WTC11 (cell line): ENCODE data around the gene ILK. TPM values are rescaled to one million over a fixed set of nuclear protein-coding genes. Genes with fewer than 3 reads are reported as not detected.

ENCODE experiments used
- ATAC-seq: fragments of 200-7000 bp; cut with Tn5 transposase; 2 replicates; pipeline ENCODE4 v1.10.0; 2021; ENCODE audit warnings: mild to moderate bottlenecking, moderate library complexity
- CTCF ChIA-PET: fragments of 300-600 bp; sonication (Branson Sonifier 250); formaldehyde crosslinking; loops from one replicate; lab custom pipeline; 2021; ENCODE audit warnings: antibody characterized with exemption; lab: Charles Lee
- POLR2A ChIA-PET: fragments of 350-600 bp; sonication (Branson Sonifier 250); formaldehyde crosslinking; loops from one replicate; lab custom pipeline; 2021; ENCODE audit warnings: antibody characterized with exemption; lab: Charles Lee
- DNase-seq: peaks from one replicate; pipeline ENCODE4 v3.0.0; 2021; ENCODE audit warnings: low spot score
- H3K27ac Mint-ChIP-seq: 2 replicates; pipeline ENCODE4 v1.8.0; 2021; ENCODE audit warnings: mixed read lengths
- H3K27me3 Mint-ChIP-seq: 2 replicates; pipeline ENCODE4 v1.8.0; 2021; ENCODE audit warnings: low read depth, mild to moderate bottlenecking, moderate library complexity, mixed read lengths
- H3K36me3 Mint-ChIP-seq: 2 replicates; pipeline ENCODE4 v1.8.0; 2021; ENCODE audit warnings: mixed read lengths
- H3K4me1 Mint-ChIP-seq: 2 replicates; pipeline ENCODE4 v1.8.0; 2022; ENCODE audit warnings: mixed read lengths
- H3K4me3 Mint-ChIP-seq: 2 replicates; pipeline ENCODE4 v1.8.0; 2021; ENCODE audit warnings: mild to moderate bottlenecking, moderate library complexity, mixed read lengths
- H3K9me3 Mint-ChIP-seq: 2 replicates; pipeline ENCODE4 v1.8.0; 2021; ENCODE audit warnings: mixed read lengths
- ETV6 ChIP-seq: sonication (generic); formaldehyde crosslinking; IDR thresholded peaks from 2 replicates; pipeline ENCODE4 v1.8.1; 2022; ENCODE audit warnings: mild to moderate bottlenecking, missing genetic modification reagents
- GABPB1 ChIP-seq: sonication (generic); formaldehyde crosslinking; IDR thresholded peaks from 2 replicates; pipeline ENCODE4 v1.8.1; 2023; ENCODE audit warnings: mild to moderate bottlenecking, missing genetic modification reagents
- IRF1 ChIP-seq: sonication (generic); formaldehyde crosslinking; IDR thresholded peaks from 2 replicates; pipeline ENCODE4 v1.8.0; 2023; ENCODE audit warnings: missing genetic modification reagents
- MLX ChIP-seq: sonication (generic); formaldehyde crosslinking; IDR thresholded peaks from 2 replicates; pipeline ENCODE4 v1.8.1; 2023; ENCODE audit warnings: mild to moderate bottlenecking, missing genetic modification reagents, moderate library complexity
- NFATC4 ChIP-seq: fragments of 250-450 bp; sonication (Bioruptor Pico); IDR thresholded peaks from 2 replicates; pipeline ENCODE4 v1.9.0; 2021; ENCODE audit warnings: mild to moderate bottlenecking
- PRDM15 ChIP-seq: sonication (generic); formaldehyde crosslinking; IDR thresholded peaks from 2 replicates; pipeline ENCODE4 v1.8.0; 2022; ENCODE audit warnings: missing genetic modification reagents
- STAT6 ChIP-seq: sonication (generic); formaldehyde crosslinking; conservative IDR thresholded peaks from 2 replicates; pipeline ENCODE4 v1.8.1; 2023; ENCODE audit warnings: mild to moderate bottlenecking, low read depth, missing genetic modification reagents, moderate library complexity
- TEAD4 ChIP-seq: sonication (generic); formaldehyde crosslinking; IDR thresholded peaks from 2 replicates; pipeline ENCODE4 v1.8.0; 2022; ENCODE audit warnings: mild to moderate bottlenecking, missing genetic modification reagents
- ZBTB43 ChIP-seq: sonication (generic); formaldehyde crosslinking; IDR thresholded peaks from 2 replicates; pipeline ENCODE4 v1.8.1; 2023; ENCODE audit warnings: mild to moderate bottlenecking, missing genetic modification reagents
- ZNF121 ChIP-seq: sonication (generic); formaldehyde crosslinking; IDR thresholded peaks from 2 replicates; pipeline ENCODE4 v1.8.0; 2023; ENCODE audit warnings: missing genetic modification reagents
- ZNF219 ChIP-seq: sonication (generic); formaldehyde crosslinking; IDR thresholded peaks from 2 replicates; pipeline ENCODE4 v1.8.0; 2023; ENCODE audit warnings: missing genetic modification reagents, mild to moderate bottlenecking, borderline replicate concordance
- ZNF396 ChIP-seq: fragments of 250-450 bp; sonication (Bioruptor Pico); IDR thresholded peaks from 2 replicates; pipeline ENCODE4 v1.8.0; 2021; ENCODE audit warnings: mild to moderate bottlenecking, moderate library complexity, borderline replicate concordance
- ZNF416 ChIP-seq: fragments of 250-450 bp; sonication (Bioruptor Pico); IDR thresholded peaks from 2 replicates; pipeline ENCODE4 v1.9.0; 2021; ENCODE audit warnings: mild to moderate bottlenecking, inconsistent platforms
- ZNF423 ChIP-seq: fragments of 250-450 bp; sonication (Bioruptor Pico); IDR thresholded peaks from 2 replicates; pipeline ENCODE4 v2.1.2; 2022; ENCODE audit warnings: mild to moderate bottlenecking, moderate library complexity
- total RNA-seq: library from RNA; stranded (reverse); gene quantifications from 3 replicates; pipeline ENCODE4 v1.2.3, GENCODE V29; 2021
- TF ChIP-seq, protein P1 (sequence below): fragments of 250-450 bp; sonication (Bioruptor Pico); IDR thresholded peaks from 2 replicates; pipeline ENCODE4 v1.9.0; 2021; ENCODE audit warnings: mild to moderate bottlenecking
- TF ChIP-seq, protein P2 (sequence below): sonication (generic); formaldehyde crosslinking; IDR thresholded peaks from 2 replicates; pipeline ENCODE4 v1.8.1; 2023; ENCODE audit warnings: mild to moderate bottlenecking, missing genetic modification reagents, borderline replicate concordance
- TF ChIP-seq, protein P3 (sequence below): sonication (generic); formaldehyde crosslinking; IDR thresholded peaks from 2 replicates; pipeline ENCODE4 v1.8.0; 2022; ENCODE audit warnings: mild to moderate bottlenecking, missing genetic modification reagents

The ILK gene
- total RNA-seq, 1 experiment from 2014 or later = 97.7 TPM

DNA sequence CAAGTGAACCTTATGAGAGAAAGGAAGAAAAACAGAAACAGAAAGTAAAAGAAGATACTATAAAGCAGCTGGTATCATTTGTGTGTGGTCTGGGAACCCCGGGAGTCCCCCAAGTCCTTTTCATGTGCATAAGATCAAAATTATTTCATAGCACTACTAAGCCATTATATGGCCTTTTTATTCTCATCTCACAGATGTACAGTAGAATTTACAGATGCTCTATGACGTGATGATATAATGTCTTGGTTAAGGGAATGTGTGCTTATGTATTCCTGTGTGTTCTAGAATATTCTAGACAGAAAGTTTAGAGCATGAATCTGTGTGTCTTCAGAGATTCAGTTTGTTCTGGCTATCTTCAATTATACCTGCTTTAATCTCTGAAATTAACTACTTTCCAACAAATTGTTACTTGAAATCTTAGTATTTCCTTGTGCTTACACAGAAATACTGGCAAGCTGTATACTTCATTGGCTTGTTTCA is 24.2 kb downstream of the ILK start (continued):
- no peak for TF ChIP-seq ZNF423 (CRISPR knock-in tag)
- TF ChIP-seq, protein P1, sequence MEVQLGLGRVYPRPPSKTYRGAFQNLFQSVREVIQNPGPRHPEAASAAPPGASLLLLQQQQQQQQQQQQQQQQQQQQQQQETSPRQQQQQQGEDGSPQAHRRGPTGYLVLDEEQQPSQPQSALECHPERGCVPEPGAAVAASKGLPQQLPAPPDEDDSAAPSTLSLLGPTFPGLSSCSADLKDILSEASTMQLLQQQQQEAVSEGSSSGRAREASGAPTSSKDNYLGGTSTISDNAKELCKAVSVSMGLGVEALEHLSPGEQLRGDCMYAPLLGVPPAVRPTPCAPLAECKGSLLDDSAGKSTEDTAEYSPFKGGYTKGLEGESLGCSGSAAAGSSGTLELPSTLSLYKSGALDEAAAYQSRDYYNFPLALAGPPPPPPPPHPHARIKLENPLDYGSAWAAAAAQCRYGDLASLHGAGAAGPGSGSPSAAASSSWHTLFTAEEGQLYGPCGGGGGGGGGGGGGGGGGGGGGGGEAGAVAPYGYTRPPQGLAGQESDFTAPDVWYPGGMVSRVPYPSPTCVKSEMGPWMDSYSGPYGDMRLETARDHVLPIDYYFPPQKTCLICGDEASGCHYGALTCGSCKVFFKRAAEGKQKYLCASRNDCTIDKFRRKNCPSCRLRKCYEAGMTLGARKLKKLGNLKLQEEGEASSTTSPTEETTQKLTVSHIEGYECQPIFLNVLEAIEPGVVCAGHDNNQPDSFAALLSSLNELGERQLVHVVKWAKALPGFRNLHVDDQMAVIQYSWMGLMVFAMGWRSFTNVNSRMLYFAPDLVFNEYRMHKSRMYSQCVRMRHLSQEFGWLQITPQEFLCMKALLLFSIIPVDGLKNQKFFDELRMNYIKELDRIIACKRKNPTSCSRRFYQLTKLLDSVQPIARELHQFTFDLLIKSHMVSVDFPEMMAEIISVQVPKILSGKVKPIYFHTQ (CRISPR knock-in tag) = no peak
- TF ChIP-seq STAT6 (CRISPR knock-in tag) = no peak
- no peak for TF ChIP-seq ZBTB43
- TF ChIP-seq, all 79 proteins: peak for 0

DNA sequence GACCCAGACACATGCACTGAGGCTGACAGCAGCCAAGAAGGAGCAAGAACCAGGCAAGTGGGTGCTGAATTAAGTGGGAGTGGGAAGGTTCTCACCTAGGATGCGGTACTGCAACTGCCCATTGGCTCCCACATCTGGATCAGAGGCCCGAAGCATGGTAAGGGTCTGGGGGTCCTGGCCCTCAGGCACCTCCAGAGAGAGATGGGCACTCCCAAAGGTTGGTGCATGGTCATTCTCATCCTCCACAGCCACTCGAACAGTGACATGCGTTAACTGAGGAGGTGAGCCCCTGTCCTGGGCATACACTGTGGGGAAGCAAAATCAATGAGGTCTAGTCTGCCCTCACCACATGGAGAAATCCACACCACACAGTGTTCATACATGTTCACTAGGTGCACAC is 25.0 kb downstream of the ILK start:
- CTCF ChIA-PET = no interaction called here
- H3K9me3 Mint-ChIP-seq = no peaks in the 10 kb centered on the region

More for the DNA sequence above, 25.0 kb downstream of the ILK start:
- no peak overlapping the region for H3K4me3 Mint-ChIP-seq
- H3K4me1 Mint-ChIP-seq = peaks cover 8% of the 10 kb centered on the region; the same call in 1 of the 2 replicates
- DNase-seq (no peak), ATAC-seq (no peak)
- peaks cover 41% of the 10 kb centered on the region for H3K27me3 Mint-ChIP-seq
- POLR2A ChIA-PET = interaction anchor here (1.2 kb wide), 1 partner anchor 9 kb away, joined by 4 read pairs; the partner anchor contains the start of gene TPP1
- no peak overlapping the region for H3K27ac Mint-ChIP-seq
- H3K36me3 Mint-ChIP-seq = no peaks in the 10 kb centered on the region
- TF ChIP-seq ZNF416 (CRISPR knock-in tag) (no peak), ZNF396 (CRISPR knock-in tag) (no peak), MLX (CRISPR knock-in tag) (no peak), PRDM15 (CRISPR knock-in tag) (no peak), IRF1 (CRISPR knock-in tag) (no peak), GABPB1 (CRISPR knock-in tag) (no peak), TEAD4 (CRISPR knock-in tag) (no peak), ZNF219 (CRISPR knock-in tag) (no peak), ETV6 (CRISPR knock-in tag) (no peak), ZNF121 (CRISPR knock-in tag) (no peak), NFATC4 (CRISPR knock-in tag) (no peak)
- TF ChIP-seq, protein P2, sequence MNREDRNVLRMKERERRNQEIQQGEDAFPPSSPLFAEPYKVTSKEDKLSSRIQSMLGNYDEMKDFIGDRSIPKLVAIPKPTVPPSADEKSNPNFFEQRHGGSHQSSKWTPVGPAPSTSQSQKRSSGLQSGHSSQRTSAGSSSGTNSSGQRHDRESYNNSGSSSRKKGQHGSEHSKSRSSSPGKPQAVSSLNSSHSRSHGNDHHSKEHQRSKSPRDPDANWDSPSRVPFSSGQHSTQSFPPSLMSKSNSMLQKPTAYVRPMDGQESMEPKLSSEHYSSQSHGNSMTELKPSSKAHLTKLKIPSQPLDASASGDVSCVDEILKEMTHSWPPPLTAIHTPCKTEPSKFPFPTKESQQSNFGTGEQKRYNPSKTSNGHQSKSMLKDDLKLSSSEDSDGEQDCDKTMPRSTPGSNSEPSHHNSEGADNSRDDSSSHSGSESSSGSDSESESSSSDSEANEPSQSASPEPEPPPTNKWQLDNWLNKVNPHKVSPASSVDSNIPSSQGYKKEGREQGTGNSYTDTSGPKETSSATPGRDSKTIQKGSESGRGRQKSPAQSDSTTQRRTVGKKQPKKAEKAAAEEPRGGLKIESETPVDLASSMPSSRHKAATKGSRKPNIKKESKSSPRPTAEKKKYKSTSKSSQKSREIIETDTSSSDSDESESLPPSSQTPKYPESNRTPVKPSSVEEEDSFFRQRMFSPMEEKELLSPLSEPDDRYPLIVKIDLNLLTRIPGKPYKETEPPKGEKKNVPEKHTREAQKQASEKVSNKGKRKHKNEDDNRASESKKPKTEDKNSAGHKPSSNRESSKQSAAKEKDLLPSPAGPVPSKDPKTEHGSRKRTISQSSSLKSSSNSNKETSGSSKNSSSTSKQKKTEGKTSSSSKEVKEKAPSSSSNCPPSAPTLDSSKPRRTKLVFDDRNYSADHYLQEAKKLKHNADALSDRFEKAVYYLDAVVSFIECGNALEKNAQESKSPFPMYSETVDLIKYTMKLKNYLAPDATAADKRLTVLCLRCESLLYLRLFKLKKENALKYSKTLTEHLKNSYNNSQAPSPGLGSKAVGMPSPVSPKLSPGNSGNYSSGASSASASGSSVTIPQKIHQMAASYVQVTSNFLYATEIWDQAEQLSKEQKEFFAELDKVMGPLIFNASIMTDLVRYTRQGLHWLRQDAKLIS = no peak
- TF ChIP-seq, protein P3, sequence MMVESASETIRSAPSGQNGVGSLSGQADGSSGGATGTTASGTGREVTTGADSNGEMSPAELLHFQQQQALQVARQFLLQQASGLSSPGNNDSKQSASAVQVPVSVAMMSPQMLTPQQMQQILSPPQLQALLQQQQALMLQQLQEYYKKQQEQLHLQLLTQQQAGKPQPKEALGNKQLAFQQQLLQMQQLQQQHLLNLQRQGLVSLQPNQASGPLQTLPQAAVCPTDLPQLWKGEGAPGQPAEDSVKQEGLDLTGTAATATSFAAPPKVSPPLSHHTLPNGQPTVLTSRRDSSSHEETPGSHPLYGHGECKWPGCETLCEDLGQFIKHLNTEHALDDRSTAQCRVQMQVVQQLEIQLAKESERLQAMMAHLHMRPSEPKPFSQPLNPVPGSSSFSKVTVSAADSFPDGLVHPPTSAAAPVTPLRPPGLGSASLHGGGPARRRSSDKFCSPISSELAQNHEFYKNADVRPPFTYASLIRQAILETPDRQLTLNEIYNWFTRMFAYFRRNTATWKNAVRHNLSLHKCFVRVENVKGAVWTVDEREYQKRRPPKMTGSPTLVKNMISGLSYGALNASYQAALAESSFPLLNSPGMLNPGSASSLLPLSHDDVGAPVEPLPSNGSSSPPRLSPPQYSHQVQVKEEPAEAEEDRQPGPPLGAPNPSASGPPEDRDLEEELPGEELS (CRISPR knock-in tag) = no peak
